Lower lobe of right lung (tissue), 2 donors: ENCODE data around the gene CNGB1. TPM values are rescaled to one million over a fixed set of nuclear protein-coding genes. Genes with fewer than 3 reads are reported as not detected.

Experiments
- ATAC-seq, 2 donors: fragments of 200-7000 bp; cut with Tn5 transposase; one replicate each; pipeline ENCODE4 v1.9.1; 2020 to 2022; ENCODE audit warnings: mild to moderate bottlenecking in 2 of 2, moderate library complexity in 2 of 2
- DNase-seq: peaks from one replicate; pipeline ENCODE4 v3.0.0-alpha.2; 2020
- H3K27ac ChIP-seq: fragments of 200-600 bp; one replicate; pipeline ENCODE4 v1.8.0; 2022
- H3K27me3 ChIP-seq: fragments of 200-600 bp; one replicate; pipeline ENCODE4 v1.8.0; 2022; ENCODE audit warnings: low read depth
- H3K36me3 ChIP-seq: fragments of 200-600 bp; one replicate; pipeline ENCODE4 v1.8.0; 2022; ENCODE audit warnings: mild to moderate bottlenecking
- H3K4me1 ChIP-seq: fragments of 200-600 bp; one replicate; pipeline ENCODE4 v1.8.0; 2022
- H3K4me3 ChIP-seq: fragments of 200-600 bp; one replicate; pipeline ENCODE4 v1.8.0; 2022; ENCODE audit warnings: mild to moderate bottlenecking
- H3K9me3 ChIP-seq: fragments of 200-600 bp; one replicate; pipeline ENCODE4 v1.8.0; 2022
- CTCF ChIP-seq: fragments of 200-600 bp; IDR thresholded peaks from one replicate; pipeline ENCODE4 v1.8.0; 2022; ENCODE audit warnings: antibody characterized with exemption, mild to moderate bottlenecking
- intact Hi-C: fragments of 100-400 bp; cut with DNase I; formaldehyde crosslinking; loops from one replicate; pipeline ENCODE4 v1.11.0; 2022
- total RNA-seq: library from RNA; stranded (reverse); fragmentation: NEBNext Ultra II Directional; extraction: Animal tissue kit (Norgen Biotek cat#: 25700); gene quantifications from one replicate; pipeline ENCODE4 v1.2.1, GENCODE V29; 2021
- donor health status: DM: no; HTN: yes; CAD: no; lungs with severe emphysema.

The CNGB1 gene
- total RNA-seq, 1 donor from 2014 or later, result 0.35 TPM

GRCh38 chr16:57960310-57960709 is 10.6 kb downstream of the CNGB1 start:
- Histone ChIP-seq H3K27me3 (no peaks in the 10 kb centered on the region), H3K9me3 (no peaks in the 10 kb centered on the region), H3K4me3 (no peak overlapping the region), H3K4me1 (no peaks in the 10 kb centered on the region), H3K36me3 (no peaks in the 10 kb centered on the region), H3K27ac (no peak overlapping the region)
- no peak for DNase-seq
- no peak for ATAC-seq
- TF ChIP-seq CTCF, result no peak
- intact Hi-C loops, result no loop called here

GRCh38 chr16:57959804-57960203 is 11.1 kb downstream of the CNGB1 start:
- no peak for TF ChIP-seq CTCF
- H3K27me3 ChIP-seq, result no peaks in the 10 kb centered on the region
- intact Hi-C loops, result no loop called here
- H3K9me3 ChIP-seq, result no peaks in the 10 kb centered on the region
- H3K27ac ChIP-seq, result no peak overlapping the region
- H3K4me3 ChIP-seq, result no peak overlapping the region
- no peak for ATAC-seq
- no peaks in the 10 kb centered on the region for H3K36me3 ChIP-seq
- no peaks in the 10 kb centered on the region for H3K4me1 ChIP-seq
- no peak for DNase-seq

- Histone ChIP-seq H3K4me3 (no peak overlapping the region), H3K27me3 (no peaks in the 10 kb centered on the region), H3K9me3 (no peaks in the 10 kb centered on the region), H3K27ac (no peak overlapping the region), H3K36me3 (no peaks in the 10 kb centered on the region), H3K4me1 (no peaks in the 10 kb centered on the region)
- no peak for TF ChIP-seq CTCF
- no peak for DNase-seq
- ATAC-seq, result no peak
- intact Hi-C loops, result no loop called here
Observed at GRCh38 chr16:57959121-57959520, 11.8 kb downstream of the CNGB1 start.

GRCh38 chr16:57958544-57958943 is 12.4 kb downstream of the CNGB1 start:
- intact Hi-C loops, result no loop called here
- no peak overlapping the region for H3K27ac ChIP-seq
- H3K9me3 ChIP-seq, result no peaks in the 10 kb centered on the region
- no peaks in the 10 kb centered on the region for H3K36me3 ChIP-seq
- ATAC-seq (no peak), DNase-seq (no peak)
- no peaks in the 10 kb centered on the region for H3K4me1 ChIP-seq
- no peaks in the 10 kb centered on the region for H3K27me3 ChIP-seq
- no peak for TF ChIP-seq CTCF
- no peak overlapping the region for H3K4me3 ChIP-seq

- peak in 1 of 2 donors; percentile 57 for ATAC-seq
- TF ChIP-seq CTCF, result no peak
- H3K27ac ChIP-seq, result no peak overlapping the region
Observed at GRCh38 chr16:57957673-57958392, 13.1 kb downstream of the CNGB1 start.

More at GRCh38 chr16:57957673-57958392, 13.1 kb downstream of the CNGB1 start:
- Histone ChIP-seq H3K36me3 (no peaks in the 10 kb centered on the region), H3K27me3 (no peaks in the 10 kb centered on the region), H3K4me3 (no peak overlapping the region), H3K9me3 (no peaks in the 10 kb centered on the region), H3K4me1 (peaks cover under 1% of the 10 kb centered on the region)
- DNase-seq, result no peak
- intact Hi-C loops, result no loop called here
